Fibroblast of skin of left biceps (primary cell): ENCODE results near the gene TCERG1L.
"Not testable (repeated sequence)": the region's sequence is repeated elsewhere in the genome, so short reads cannot be mapped to it uniquely, and the experiment has no call there.

Experiments
- DNase-seq, 2 experiments: peaks; one replicate each; pipeline ENCODE4 v3.0.0-alpha.2; 2013; ENCODE audit warnings: low read depth in 2 of 2

TCERG1L gene

GRCh38 chr10:131100418-131101410 is 210.8 kb downstream of the TCERG1L start:
- not testable (repeated sequence) for DNase-seq

- DNase-seq, result no peak
Observed at GRCh38 chr10:131099028-131099726, 212.3 kb downstream of the TCERG1L start.

DNA sequence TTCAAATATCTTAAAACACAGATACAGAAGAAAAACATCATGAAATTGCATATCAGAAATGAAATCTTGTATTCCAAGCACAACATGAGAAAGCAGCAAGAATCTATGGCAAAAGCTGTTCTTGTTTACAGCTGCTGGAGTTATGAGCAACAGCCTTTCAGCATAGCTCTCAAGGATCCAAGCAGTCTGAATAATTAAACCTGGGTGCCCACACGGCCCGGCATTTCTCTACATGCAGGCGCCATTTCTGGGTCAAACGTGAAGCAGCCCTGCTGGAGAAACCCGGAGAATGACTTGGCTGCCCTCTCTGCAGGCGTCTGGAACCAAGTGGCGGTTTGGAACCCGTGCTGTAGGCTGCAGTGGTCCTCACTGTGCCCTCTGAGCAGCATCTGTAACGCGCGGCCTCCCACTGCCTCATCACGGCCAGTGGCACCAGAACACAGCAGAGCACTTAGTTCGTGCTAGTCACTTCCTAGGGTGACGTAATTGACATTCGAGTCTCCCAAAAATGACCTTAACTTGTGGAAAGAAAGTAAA is 213.0 kb downstream of the TCERG1L start:
- DNase-seq, result no peak

GRCh38 chr10:131096031-131096430 is 215.5 kb downstream of the TCERG1L start:
- DNase-seq, result no peak

DNA sequence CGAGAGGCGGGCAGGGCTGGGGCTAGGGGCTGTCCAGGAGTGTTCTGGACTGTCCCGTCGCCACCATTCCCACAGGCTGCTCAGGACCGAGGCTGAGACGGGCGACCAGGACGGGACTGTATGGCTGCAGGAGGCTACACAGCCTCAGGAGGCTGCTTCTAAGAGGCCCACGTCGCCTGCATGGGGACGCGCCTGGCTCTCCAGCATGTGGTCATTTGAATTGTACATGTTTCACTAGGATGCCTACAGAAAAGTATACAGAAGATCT is 216.3 kb downstream of the TCERG1L start:
- DNase-seq, result no peak

DNA sequence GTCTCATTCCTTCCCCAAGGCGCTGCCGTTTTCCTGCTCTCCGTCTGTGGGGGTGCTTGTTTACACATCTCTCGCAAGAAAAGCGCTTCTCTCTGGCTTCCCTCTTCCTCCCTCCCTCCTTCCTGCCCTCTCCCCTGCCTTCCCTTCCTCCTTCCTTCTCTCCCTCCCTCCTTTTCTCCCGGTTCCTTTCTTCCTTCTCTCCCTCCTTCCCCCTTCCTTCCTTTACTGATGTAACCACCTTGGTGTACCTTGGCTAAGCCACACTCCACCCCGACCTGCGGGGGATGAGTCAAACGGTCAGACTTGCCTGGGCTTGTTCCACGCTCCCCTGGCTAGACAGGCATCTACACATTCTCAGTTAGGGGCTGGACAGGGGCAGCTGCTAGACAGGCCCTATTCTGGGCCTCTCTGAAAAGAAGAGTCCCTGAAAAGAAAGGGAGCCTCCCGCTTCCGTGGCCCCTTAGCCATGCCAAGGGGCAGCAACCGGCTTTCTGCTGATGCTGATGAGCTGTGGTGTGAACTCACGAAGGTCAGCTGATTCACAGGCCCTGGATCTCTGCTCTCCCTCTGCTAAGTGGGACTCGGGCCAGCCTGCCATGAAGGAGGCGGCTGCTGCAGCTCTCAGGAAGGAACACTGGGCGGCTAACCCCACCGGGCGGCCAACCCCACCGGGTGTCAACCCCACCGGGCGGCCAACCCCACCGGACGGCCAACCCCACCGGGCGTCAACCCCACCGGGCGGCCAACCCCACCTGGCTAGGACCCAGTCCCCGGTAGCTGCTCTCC is 216.8 kb downstream of the TCERG1L start:
- no peak for DNase-seq

- DNase-seq, result no peak
Observed at GRCh38 chr10:131093795-131094366, 217.6 kb downstream of the TCERG1L start.

DNA sequence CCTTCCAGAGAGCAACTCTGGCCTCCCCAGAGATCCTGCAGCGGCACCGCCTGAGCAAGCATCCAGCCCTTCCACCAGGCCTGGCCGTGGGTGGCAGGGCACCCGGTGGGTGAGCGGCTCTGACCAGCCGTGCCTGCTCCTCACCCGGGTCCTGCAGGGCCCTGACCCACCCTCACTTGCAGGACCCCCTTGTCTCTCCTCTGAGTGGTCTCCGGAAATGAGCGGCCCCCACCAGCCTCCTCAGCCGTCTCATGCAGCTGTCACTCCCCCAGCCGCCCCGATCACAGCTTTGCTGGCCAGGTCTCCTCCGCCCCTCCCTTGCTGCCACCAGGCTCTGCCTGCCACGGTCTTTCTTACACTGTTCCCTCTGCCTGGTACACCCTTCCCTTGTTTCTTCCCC is 218.2 kb downstream of the TCERG1L start:
- no peak for DNase-seq

DNA sequence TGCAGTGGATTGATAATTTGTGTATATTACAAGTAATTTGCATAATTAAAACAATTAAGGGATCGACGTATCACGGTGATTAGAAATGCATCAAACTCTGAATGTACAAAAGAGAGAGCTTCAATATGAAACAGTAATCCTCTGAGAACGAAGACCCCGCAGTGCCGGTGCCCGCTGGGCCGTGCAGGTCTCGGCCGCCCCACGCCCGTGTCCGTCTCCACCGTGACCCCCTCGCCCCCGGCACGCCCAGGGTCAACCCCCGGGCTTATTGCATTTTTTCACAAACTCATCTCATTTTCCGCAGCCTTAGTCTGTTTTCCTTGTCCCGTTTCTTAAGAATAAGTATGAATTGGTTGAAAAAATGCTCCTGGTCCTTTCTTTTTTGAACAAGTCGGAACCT is 218.6 kb downstream of the TCERG1L start:
- no peak for DNase-seq

DNA sequence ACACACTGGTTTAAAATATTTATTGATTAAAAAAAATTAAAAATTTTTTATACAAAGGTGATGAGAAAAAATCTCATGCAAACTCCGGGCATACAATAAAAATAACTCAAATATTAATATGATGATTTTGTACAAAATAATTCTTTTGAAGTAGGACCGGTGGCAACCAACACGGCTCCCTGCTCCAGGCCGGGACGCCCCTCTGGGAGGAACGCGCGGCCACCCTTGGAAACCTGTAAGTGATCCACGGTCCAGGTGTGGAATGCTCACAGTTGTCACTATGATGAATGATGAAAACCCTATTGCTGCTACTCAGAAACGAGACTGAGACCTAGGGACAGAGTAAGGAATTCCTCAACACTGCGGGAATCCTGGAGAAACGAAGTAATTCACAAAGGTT is 219.1 kb downstream of the TCERG1L start:
- DNase-seq, result no peak

DNA sequence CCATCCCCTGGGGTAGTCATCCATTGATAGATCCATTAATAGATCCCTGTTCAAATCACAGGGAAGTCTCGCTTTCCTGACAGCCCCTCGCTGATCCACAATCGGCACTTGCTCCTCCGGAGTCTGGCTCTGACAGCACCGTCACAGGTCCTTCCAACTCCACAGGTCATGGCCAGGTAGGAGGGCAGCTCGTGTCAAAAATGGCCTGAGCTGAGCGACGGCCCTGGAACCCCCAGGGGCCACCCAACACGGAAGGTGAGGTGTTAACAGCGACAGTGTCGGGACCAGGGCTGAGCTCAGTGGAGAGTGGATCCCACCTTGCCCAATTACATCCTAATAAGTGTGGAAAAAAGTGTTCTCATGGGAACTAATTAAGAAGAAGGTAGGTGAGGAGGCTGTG is 219.8 kb downstream of the TCERG1L start:
- no peak for DNase-seq

DNA sequence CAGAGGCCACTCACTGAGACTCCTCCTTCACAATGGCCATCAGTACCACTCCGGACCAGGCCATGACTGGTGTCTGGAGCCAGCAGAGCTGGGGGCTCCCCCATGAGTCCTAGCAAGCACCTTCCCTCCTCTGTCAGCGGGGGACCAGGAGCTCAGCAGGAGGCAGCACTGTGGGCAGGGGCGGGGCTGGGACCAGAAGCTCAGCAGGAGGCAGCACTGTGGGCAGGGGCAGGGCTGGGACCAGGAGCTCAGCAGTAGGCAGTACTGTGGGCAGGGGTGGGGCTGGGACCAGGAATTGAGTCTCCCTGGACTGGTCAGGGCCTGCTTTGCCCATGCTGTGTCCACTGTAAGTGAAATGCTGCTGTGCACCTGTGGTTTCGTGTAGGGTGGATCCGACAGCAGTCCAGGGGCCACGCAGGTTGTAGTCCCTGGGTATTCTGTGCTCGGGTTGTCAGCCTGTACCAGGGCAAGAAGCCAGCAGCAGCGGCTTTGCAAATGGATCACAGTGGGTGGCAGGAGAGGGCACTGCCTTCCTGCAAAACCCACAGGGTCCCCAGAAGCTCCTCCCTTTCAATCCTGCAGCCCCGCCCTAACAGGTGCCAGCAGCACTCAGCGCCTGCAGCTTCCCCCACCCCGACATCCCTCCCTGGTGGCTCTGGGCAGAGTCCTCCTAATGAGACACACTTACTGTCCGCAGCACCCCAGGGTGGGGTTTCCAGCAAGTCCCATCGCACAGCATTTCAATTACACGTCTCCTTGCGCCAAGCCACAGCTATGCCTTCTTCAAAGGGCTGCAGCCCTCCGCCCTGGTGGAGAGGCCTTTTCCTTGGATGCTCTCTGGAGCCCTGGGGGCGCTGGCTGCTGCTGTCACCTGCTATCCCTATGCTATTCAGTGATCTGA is 220.5 kb downstream of the TCERG1L start:
- DNase-seq, result no peak

GRCh38 chr10:131089861-131090260 is 221.7 kb downstream of the TCERG1L start:
- no peak for DNase-seq

DNA sequence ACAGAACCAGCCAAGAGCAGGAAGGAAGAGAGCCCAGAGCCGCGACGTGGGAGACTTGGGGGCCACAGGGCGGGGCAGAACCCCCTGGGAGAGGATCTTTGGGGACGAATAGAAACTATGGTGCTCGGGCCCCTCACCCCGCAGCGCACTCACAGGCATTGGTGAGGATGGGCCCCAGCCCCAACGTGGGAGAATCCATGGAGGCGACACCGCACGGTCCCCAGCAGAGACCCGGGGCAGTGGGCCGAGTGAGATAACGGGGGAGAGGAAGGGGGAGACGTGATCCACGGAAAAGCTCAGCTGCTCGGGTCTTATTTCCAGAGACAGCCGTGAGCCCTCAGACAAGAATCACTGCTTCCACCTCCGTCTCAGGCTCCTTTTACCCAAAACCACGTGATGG is 222.4 kb downstream of the TCERG1L start:
- DNase-seq, result no peak

DNA sequence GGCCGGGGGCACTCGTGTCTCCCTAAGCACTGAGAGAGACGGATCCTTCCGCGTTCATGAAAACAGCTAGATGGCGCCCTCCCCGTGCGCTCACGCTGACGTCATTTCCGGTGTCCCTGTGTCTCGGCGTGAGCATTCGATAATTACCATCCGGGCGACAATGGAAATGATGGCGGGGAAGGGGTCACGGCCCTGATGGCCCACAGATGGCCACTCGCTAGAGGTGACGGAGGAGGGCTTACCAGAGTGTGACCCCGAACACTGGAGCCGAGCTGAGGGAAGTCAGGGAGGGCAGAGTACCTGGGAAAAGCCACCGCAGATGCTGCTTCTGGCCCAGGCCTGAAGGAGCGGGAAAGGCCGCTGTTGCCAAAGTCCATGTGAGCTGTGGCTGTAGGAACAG is 222.9 kb downstream of the TCERG1L start:
- DNase-seq, result no peak

- DNase-seq, result no peak
Observed at GRCh38 chr10:131087464-131088215, 223.9 kb downstream of the TCERG1L start.

DNA sequence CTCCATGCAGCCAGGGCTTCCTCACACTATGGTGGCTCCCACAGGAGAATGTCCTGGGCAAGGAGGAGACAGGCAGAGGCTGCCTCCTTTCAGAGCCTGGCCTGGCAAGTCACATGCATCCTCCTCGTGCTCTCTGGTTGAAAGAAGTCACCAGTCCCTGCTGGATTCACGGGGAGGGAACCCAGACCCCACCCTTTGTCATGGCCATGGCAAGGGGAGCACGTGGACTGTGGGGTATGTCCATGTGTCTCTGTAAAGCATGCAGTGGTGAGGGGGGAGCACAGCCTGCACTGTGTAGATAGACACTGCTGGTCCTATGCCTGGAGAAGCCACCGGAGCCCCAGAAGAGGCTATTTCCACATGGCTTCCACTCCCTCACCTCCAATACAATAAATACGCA is 225.0 kb downstream of the TCERG1L start:
- DNase-seq, result no peak

DNA sequence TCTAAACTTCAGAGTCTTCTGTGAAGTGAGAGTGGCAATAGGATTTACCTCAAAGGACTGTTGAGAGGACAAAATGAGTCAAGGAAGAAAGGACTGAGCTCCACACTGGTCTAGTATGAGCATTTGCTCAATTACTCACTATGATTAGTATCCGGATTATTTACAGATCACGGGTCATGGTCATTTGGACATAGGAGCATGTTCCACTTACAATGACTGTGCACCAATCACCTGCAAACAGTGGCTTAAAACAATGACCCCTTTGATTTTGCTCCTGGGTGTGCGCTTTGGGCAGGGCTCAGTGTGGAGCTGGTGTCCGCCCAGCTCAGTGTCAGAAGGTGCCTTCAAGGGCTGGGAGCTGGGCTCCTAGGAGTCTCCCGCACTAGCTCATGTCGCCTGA is 225.4 kb downstream of the TCERG1L start:
- no peak for DNase-seq

DNA sequence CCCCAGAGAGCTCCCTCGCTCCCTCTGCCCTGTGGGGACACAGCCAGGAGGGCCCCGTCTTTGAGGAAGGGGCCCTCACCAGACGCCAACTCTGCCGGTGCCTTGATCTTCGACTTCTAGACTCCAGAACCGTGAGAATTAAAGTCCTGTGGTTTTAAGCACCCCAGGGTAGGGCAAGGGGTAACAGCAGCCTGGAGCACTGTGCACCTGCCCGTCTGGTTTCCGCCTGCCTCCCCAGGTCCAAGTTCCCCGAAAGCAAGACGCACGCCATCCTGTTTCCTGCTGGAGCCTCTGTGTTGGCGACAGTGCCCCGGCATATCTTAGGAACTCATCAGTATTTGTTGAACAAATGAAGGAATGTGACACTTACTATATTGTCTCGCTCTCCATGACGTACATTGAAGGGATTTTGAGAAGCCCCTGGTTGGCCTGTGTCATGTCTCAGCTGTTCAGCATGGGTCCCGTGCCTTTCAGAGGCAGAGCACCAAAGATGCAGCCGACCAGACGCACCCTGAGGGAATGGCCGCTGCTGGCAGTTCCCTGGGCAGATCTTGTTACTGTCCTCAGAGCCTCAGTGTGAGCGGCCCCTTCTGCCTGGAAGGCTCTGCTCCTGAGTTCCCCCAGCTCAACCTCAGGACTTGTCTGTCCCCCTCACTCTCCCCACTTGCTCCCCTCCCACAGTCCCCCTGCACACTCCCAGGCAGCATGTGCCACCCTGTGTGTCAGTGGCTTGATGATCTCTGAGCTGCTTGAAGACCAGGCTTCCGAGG is 226.2 kb downstream of the TCERG1L start:
- DNase-seq, result no peak
